GM12874 (cell line): Measurements from ENCODE around the gene COL5A1.

Experiments
- TF ChIP-seq, protein P1 (sequence below): IDR thresholded peaks from 2 replicates; pipeline ENCODE4 v1.5.1; 2011; ENCODE audit warnings: low read depth, mild to moderate bottlenecking, control low read depth, low read length, moderate library complexity; ENCODE audit not compliant: insufficient read depth

COL5A1 gene

DNA sequence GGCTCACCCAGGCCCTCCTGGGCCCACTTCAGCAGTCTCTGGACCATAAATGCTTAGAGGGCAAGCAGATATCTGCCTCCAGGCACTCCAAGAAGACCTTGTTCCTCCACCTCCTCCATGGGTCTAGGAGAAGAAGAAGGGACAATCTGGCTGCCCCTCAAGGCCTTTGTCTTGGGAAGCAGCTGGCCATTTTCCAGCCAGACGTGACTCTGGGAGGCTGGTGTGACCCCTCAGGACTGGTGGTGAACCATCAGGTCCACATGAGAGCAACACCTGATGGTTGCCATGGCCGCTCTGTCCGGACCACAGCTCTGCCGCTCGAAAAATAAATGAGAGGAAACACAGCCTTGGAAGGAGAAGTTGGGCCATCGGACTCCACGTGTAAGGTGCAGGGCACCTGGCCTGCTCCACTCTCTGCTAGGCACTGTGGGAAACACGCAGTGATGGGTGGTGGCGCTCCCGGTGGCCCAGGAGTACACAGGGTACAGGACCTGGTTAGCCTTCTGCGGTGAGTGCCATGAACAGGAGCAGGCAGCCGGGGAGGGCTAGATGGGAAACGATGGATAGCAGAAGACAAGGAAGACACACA is 3.0 kb upstream of the COL5A1 start:
- TF ChIP-seq, protein P1, sequence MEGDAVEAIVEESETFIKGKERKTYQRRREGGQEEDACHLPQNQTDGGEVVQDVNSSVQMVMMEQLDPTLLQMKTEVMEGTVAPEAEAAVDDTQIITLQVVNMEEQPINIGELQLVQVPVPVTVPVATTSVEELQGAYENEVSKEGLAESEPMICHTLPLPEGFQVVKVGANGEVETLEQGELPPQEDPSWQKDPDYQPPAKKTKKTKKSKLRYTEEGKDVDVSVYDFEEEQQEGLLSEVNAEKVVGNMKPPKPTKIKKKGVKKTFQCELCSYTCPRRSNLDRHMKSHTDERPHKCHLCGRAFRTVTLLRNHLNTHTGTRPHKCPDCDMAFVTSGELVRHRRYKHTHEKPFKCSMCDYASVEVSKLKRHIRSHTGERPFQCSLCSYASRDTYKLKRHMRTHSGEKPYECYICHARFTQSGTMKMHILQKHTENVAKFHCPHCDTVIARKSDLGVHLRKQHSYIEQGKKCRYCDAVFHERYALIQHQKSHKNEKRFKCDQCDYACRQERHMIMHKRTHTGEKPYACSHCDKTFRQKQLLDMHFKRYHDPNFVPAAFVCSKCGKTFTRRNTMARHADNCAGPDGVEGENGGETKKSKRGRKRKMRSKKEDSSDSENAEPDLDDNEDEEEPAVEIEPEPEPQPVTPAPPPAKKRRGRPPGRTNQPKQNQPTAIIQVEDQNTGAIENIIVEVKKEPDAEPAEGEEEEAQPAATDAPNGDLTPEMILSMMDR: no peak

DNA sequence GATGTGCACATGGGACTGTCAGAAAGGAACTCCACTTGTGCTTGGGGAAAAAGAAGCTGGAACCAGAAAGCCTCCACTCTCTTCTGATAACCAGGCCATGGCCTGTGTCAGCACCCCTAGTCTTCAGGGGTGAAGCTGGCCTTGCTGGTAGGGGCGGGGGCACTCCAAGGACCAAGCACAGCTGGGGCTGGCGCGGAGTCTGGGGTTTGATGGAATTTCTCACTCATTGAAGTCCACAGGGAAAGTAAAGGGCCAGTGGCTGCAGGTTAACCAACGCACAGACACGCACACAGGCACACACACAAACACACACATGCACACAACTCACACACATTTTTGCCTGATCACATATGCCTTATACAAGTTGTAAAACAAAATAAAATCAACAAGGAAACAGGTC is 1.6 kb upstream of the COL5A1 start:
- TF ChIP-seq, protein P1: no peak

DNA sequence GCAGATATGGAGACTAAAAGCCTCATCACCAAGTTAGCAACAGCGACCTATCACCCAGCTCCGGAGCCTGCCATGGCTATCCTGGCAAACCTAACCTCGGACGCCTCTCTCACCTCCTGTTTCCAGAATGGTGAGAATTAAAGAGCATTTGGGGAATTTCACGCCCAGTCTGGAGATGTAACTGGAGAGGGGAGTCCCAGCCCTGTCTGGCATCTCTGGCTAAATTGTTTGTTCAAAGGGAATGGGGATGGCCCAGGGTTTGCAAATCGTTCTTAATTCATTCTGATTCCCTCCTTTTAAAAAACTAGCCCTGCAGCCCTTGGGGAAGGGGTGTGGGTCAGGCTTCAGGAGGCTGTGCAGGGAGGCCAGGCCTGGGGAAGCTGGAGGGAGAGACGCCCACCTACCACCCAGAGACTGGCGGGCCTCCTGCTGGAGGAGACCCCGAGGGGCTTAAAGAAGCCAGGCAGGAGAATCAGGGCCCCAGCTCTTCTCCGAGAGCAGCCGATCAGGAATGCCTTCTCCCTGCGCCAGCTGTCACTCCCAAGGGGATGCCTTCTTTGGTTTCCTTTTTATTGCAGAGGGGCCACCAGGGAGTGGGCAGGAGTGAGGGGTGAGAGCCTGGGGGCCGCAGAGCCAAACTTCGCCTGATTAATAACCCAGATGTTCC is 964 bp upstream of the COL5A1 start:
- TF ChIP-seq, protein P1: no peak

DNA sequence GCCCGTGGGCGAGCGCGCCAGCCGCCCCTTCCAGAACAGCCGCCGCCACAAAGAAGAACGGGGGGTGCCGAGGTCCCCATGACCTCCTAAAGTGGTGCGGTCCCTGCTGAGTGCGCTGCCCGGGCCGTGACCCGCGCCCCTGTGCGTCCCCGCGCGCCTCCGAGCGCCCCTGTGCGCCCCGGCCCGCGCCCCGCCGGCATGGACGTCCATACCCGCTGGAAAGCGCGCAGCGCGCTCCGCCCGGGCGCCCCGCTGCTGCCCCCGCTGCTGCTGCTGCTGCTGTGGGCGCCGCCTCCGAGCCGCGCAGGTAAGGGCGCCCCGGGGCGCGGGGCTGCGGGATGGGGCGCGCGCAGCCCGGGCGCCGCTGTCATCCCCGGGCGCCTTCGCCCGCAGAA is 384 bp downstream of the COL5A1 start:
- TF ChIP-seq, protein P1: no peak

DNA sequence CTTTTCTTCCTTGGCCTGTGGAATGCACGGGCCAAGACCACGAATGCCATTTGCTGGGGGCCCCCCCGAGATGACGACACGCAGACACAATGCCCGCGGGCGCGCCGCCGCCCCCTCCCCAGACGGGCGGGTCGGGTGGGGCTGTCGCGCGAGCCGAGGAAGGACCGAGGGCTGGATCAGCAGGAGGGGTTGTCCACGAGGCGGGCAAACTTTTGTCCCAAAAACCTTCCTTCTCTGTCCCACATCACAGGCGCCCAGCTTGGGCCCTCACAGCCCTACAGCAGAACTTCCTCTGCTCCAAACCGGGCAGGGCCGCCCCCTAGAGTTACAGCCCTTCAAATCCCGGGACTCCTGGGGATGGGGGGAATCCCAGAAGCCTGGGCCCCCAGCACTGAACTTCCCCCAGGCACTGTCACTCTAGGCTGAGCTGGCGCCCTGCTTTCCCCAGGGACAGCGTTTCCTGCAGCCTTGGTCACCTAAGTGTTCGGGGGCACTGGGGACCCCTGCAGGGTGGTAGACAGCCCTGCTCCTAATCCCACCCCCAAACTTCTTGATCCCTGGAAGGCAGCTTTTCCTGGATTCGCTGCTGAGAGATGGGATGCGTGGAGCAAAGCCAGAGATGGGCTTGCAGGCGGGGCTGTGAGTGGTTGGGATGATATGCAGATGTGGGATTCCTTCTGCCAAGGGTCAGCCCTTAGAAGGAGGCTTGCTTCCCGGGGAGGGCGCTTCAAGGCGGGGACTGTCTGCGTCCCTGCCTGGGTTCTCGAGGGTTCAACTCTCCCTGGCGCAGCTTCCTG is 980 bp downstream of the COL5A1 start:
- TF ChIP-seq, protein P1: no peak

- TF ChIP-seq, protein P1: no peak
These were observed 1.6 kb downstream of the COL5A1 start for GRCh38 chr9:134643222-134643671.
